HepG2 (cell line): ENCODE results near the gene CDC23. TPM values are rescaled to one million over a fixed set of nuclear protein-coding genes. Genes with fewer than 3 reads are reported as not detected.

Experiments used
- ARNT2 ChIP-seq: sonication (generic); formaldehyde crosslinking; IDR thresholded peaks from 2 replicates; pipeline ENCODE4 v1.8.0; 2022; ENCODE audit warnings: mild to moderate bottlenecking, low read depth, missing genetic modification reagents, moderate library complexity
- ATF7-NPFF ChIP-seq: sonication (generic); formaldehyde crosslinking; IDR thresholded peaks from 2 replicates; pipeline ENCODE4 v1.8.1; 2023; ENCODE audit warnings: mild to moderate bottlenecking, low read depth, missing genetic modification reagents, moderate library complexity
- HOXA3 ChIP-seq: sonication (generic); formaldehyde crosslinking; IDR thresholded peaks from 2 replicates; pipeline ENCODE4 v1.5.0; 2020; ENCODE audit warnings: missing genetic modification reagents
- MAFF ChIP-seq: IDR thresholded peaks from 2 replicates; pipeline ENCODE4 v1.6.1; 2011; ENCODE audit warnings: low read depth, low read length, improper control_type of control experiment
- MLLT10 ChIP-seq: sonication (generic); formaldehyde crosslinking; IDR thresholded peaks from 2 replicates; pipeline ENCODE4 v1.4.0; 2020; ENCODE audit warnings: missing genetic modification reagents
- MYC ChIP-seq: sonication (generic); formaldehyde crosslinking; IDR thresholded peaks from 2 replicates; pipeline ENCODE4 v1.9.0; 2021; ENCODE audit warnings: missing genetic modification reagents, borderline replicate concordance
- PBX3 ChIP-seq: sonication (generic); formaldehyde crosslinking; IDR thresholded peaks from 2 replicates; pipeline ENCODE4 v1.8.1; 2023; ENCODE audit warnings: missing genetic modification reagents, inconsistent platforms, borderline replicate concordance
- PITX1 ChIP-seq: sonication (generic); formaldehyde crosslinking; IDR thresholded peaks from 2 replicates; pipeline ENCODE4 v1.5.1; 2020; ENCODE audit warnings: mild to moderate bottlenecking, missing genetic modification reagents
- SP2 ChIP-seq: sonication (generic); formaldehyde crosslinking; IDR thresholded peaks from 2 replicates; pipeline ENCODE4 v1.5.1; 2020; ENCODE audit warnings: mild to moderate bottlenecking, missing genetic modification reagents
- STAG1 ChIP-seq: sonication (generic); formaldehyde crosslinking; IDR thresholded peaks from 2 replicates; pipeline ENCODE4 v1.4.0; 2020; ENCODE audit warnings: missing genetic modification reagents
- ZFY ChIP-seq: sonication (generic); formaldehyde crosslinking; IDR thresholded peaks from 2 replicates; pipeline ENCODE4 v1.4.0; 2020; ENCODE audit warnings: missing genetic modification reagents
- ZNF143 ChIP-seq: sonication (generic); formaldehyde crosslinking; IDR thresholded peaks from 2 replicates; pipeline ENCODE4 v1.4.0; 2020; ENCODE audit warnings: missing genetic modification reagents
- ZNF263 ChIP-seq: sonication (generic); formaldehyde crosslinking; IDR thresholded peaks from 2 replicates; pipeline ENCODE4 v1.4.0; 2020; ENCODE audit warnings: missing genetic modification reagents
- ZNF512B ChIP-seq: sonication (generic); formaldehyde crosslinking; IDR thresholded peaks from 2 replicates; pipeline ENCODE4 v1.5.1; 2020; ENCODE audit warnings: missing genetic modification reagents, mild to moderate bottlenecking, borderline replicate concordance
- ZNF574 ChIP-seq: sonication (generic); formaldehyde crosslinking; IDR thresholded peaks from 2 replicates; pipeline ENCODE4 v1.4.0; 2020; ENCODE audit warnings: missing genetic modification reagents
- ZSCAN31 ChIP-seq: sonication (generic); formaldehyde crosslinking; IDR thresholded peaks from 2 replicates; pipeline ENCODE4 v1.5.0; 2020; ENCODE audit warnings: low read depth, mild to moderate bottlenecking, missing genetic modification reagents
- polyA plus RNA-seq, 8 experiments: library from polyadenylated mRNA; depleted of rRNA in 3 of 8; stranded (reverse) in 7 of 8; unstranded in 1 of 8; fragments of >200 nt; fragmentation: Illumina TruSeq in 4 of 8; extraction: Trizol in 4 of 8; gene quantifications; 2 replicates each; pipeline versions ENCODE4 v1.2.1 to v1.2.3, GENCODE V29; 2011 to 2016; ENCODE audit warnings: low read depth in 4 of 8, missing spikeins in 1 of 8, mixed read lengths in 1 of 8; ENCODE audit not compliant: insufficient read depth in 1 of 8
- total RNA-seq, 5 experiments: library from RNA; depleted of rRNA; stranded (reverse); fragments of >200 nt; fragmentation: Illumina TruSeq; extraction: Trizol; gene quantifications; 2 replicates each; pipeline ENCODE4 v1.2.3, GENCODE V29; 2016; ENCODE audit warnings: low read depth in 1 of 5
- TF ChIP-seq, protein P1 (sequence below): sonication (generic); formaldehyde crosslinking; IDR thresholded peaks from 2 replicates; pipeline ENCODE4 v1.5.1; 2020; ENCODE audit warnings: mild to moderate bottlenecking, moderate library complexity, missing genetic modification reagents

CDC23 gene
- total and polyA plus RNA-seq, 2 of the 13 experiments (the other 11 are each of a cell fraction or from before 2014, with no cell fraction given) = 38.3 to 47.7 TPM

DNA sequence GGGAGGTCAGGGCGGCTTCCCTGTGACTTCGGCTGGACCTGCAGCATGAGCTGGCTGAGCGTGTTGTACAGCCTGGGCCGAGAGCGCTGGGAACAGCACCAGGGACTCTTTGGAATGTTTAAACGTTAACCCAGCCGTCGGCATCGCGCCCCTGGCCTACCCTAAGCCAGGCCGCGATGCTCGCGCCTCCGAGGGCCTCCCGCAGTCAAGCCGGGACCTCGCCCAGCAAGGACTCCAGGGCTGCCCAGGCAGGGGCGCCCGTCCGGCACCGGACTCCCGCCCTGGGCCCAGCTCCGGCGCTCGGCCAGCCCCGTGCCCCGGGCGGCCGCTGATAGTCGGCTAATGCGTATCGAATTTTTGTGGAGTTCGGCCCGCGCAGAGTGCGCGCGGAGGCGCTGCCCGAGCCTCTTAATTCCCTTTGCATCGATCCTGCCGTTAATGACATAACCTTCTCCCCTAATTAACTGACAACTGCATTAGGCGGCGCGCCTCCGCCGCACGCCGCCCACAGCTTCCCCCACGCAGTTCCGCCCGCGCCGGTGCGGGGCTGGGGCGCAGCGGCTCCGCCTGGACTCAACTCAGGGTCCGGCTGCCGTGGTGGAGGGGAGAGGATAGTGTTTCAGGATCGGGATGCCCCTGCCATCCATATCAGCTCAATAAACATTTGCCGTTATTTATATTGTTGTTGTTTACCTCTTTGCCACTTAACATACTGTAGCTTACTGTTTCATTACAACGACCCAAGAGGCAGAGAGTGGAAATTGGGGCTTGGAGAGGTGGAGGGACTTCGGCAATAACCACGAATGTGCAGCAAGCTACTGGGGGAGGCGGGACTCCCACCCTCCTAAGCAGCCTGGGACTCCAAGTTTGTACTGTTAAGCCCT lies 28.8 kb upstream of the CDC23 start (continued):
- 0 out of 2 replicates have a peak, but pooled peaks have one; percentile 31 for TF ChIP-seq ZNF574 (CRISPR knock-in tag)
- peak; percentile 56; the same call in 1 of the 2 replicates for TF ChIP-seq HOXA3 (CRISPR knock-in tag)
- TF ChIP-seq ATF7-NPFF = 0 out of 2 replicates have a peak, but pooled peaks have one; percentile 41
- peak; percentile 85 for TF ChIP-seq ZFY (CRISPR knock-in tag)
- peak; percentile 14; the same call in 1 of the 2 replicates for TF ChIP-seq STAG1 (CRISPR knock-in tag)
- no peak for TF ChIP-seq ZNF143 (CRISPR knock-in tag)
- no peak for TF ChIP-seq ZSCAN31 (CRISPR knock-in tag)
- no peak for TF ChIP-seq PBX3 (CRISPR knock-in tag)
- no peak for TF ChIP-seq SP2
- 0 out of 2 replicates have a peak, but pooled peaks have one; percentile 55 for TF ChIP-seq PITX1
- no peak for TF ChIP-seq MYC (CRISPR knock-in tag)
- no peak for TF ChIP-seq MLLT10
- TF ChIP-seq ARNT2 = 0 out of 2 replicates have a peak, but pooled peaks have one; percentile 31
- TF ChIP-seq ZNF512B (CRISPR knock-in tag) = no peak
- TF ChIP-seq MAFF = no peak
- TF ChIP-seq, protein P1, sequence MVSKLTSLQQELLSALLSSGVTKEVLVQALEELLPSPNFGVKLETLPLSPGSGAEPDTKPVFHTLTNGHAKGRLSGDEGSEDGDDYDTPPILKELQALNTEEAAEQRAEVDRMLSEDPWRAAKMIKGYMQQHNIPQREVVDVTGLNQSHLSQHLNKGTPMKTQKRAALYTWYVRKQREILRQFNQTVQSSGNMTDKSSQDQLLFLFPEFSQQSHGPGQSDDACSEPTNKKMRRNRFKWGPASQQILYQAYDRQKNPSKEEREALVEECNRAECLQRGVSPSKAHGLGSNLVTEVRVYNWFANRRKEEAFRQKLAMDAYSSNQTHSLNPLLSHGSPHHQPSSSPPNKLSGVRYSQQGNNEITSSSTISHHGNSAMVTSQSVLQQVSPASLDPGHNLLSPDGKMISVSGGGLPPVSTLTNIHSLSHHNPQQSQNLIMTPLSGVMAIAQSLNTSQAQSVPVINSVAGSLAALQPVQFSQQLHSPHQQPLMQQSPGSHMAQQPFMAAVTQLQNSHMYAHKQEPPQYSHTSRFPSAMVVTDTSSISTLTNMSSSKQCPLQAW (CRISPR knock-in tag) = no peak
- 0 out of 2 replicates have a peak, but pooled peaks have one; percentile 18 for TF ChIP-seq ZNF263 (CRISPR knock-in tag)
